GM18951 (cell line): ENCODE data around the gene FUT7.

Experiments
- POLR2A ChIP-seq: IDR thresholded peaks from 4 replicates; pipeline ENCODE4 v1.6.1; 2011; ENCODE audit warnings: mild to moderate bottlenecking; ENCODE audit not compliant: insufficient read length, insufficient read depth; ENCODE audit errors: extremely low read depth
- in situ Hi-C: fragments of 300-500 bp; cut with MboI; formaldehyde crosslinking; loops from one replicate; pipeline ENCODE4 v1.12.0; 2022; ENCODE audit warnings: low sequenced_read_pairs, mixed read lengths, inconsistent platforms; ENCODE audit not compliant: unreplicated experiment

FUT7 gene

DNA sequence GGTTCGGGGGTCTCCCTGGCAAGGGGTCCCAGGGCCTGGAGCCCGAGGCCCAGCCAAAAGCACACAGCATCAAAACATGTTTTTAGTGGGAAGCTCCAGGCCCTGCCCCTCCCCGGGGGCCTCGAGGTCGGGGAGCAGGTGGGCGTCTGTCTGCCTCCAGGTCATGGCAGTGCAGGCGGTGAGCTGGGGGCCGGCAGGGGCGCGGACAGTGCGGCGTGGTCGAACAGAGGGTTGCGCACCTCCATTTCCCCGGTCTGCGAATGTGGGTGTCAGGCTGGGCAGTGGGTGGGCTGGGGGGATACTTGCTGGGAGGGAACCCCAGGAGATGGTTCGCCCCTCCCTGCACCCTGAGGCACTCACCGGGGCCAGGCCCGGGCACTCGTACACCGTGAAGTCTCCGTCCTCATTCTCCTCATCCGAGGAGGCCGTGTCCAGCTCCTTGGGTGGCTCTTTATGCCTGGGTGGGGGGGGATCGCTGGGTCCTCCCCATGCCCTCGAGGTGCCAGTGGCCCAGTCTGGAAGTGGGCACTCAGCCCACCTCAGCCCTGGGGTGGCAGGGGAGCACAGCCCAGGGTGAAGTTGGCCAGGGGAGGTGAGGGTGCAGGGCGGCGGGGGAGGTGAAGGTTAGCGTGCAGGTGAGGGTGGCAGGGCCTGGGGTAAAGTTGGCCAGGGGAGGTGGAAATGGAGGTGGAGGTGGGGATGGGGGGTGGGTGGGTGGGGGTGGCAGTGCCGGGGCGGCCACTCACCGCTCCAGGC is 7.9 kb upstream of the FUT7 start:
- in situ Hi-C loops, result loop anchor here (25.0 kb wide), 1 partner anchor 252 kb away; the partner anchor contains the start of genes CCDC183 and TMEM141
- TF ChIP-seq POLR2A, result no peak

DNA sequence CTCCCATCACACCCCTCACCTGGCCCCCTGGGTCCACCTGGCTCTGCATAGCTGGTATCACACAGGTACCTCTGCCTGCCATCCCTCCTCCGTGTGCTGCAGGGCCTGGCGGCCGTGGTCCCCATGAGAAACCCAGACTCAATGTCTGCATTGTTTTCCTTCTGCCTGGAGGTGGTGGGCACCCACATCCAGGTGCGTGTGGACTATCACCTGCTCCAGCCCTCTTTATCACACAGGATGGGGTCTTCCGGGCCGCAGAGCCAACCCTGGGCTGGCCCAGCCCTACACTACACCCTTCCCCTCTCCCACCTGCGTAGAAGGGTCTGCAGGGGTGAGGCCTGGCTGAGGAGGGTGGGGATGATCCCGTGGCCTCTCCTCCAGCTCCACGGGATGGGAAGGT is 7.0 kb upstream of the FUT7 start:
- TF ChIP-seq POLR2A, result no peak
- in situ Hi-C loops, result loop anchor here (25.0 kb wide), 1 partner anchor 252 kb away; the partner anchor contains the start of genes CCDC183 and TMEM141

DNA sequence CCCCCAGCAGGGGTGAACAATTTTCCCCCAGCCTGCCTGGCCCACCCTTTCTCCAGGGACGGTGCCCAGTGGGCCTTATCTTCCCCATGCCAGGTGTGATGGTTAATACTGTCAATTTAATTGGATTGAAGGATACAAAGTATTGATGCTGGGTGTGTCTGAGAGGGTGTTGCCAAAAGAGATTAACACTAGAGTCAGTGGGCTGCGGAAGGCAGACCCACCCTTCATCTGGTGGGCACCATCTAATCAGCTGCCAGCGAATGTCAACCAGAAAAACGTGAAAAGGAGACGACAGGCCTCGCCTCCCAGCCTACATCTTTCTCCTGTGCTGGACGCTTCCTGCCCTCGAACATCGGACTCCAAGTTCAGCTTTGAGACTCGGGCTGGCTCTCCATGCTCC is 5.6 kb upstream of the FUT7 start:
- TF ChIP-seq POLR2A, result no peak
- in situ Hi-C loops, result loop anchor here (25.0 kb wide), 1 partner anchor 250 kb away; the partner anchor contains the start of genes CCDC183 and TMEM141

DNA sequence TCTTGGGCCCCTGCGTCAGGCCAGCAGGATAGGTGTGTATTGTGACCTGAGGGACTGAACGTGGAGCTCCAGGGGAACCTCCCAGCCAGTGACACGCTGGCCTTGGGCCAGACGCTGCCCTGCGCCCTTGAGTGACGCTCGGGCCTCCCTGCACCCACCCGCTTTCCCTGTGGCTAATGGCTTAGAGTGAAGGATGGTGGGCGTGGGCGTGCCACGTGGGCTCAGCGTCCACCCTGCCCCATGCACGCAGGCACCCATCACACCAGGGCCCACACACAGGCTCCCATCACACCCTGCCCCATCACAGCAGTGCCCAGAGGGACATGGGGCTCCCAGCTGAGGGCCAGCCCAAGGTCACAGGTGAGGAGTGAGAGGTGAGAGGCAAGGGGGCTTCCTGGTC is 5.1 kb upstream of the FUT7 start:
- in situ Hi-C loops, result loop anchor here (25.0 kb wide), 1 partner anchor 250 kb away; the partner anchor contains the start of genes CCDC183 and TMEM141

DNA sequence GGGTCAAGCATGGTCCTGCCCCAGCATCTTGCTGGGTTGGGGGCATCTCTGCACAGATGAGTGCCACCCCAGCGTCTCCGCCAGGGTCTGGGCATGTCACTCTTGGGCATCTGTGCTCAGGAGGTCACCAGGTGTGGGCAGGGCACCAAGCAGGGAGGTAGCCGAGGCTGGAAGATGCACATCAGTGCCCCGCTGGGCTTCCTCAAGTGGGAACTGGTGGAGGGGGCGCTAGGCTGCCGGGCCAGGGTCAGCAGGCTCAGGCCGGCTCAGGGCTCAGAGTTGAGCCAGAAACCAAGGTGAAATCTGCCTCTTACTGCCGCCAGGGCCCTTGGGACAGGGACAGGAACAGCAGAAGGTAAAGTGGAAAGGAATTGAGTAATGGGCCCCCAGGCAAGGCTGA is 4.0 kb upstream of the FUT7 start:
- in situ Hi-C loops, result loop anchor here (25.0 kb wide), 1 partner anchor 249 kb away; the partner anchor contains the start of genes CCDC183 and TMEM141
- TF ChIP-seq POLR2A, result no peak

More for the DNA sequence above, 5.1 kb upstream of the FUT7 start:
- TF ChIP-seq POLR2A, result no peak

DNA sequence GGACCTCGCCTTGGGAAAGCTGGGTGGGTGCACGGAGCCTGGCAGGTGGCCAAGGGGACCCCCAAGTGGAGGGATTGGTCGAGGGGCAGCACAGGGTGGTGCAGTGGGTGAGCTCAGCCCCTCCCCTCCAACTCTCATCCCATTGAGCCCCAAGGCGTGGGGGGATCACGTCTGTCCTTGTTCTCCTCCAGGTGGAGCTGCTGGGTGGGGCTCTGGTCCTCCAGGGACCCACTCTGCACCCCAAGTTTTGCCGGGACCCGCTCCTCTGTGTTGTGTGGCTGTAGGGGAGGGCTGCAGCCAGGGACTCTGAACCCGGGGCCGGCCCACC is 3.6 kb upstream of the FUT7 start:
- TF ChIP-seq POLR2A, result no peak

DNA sequence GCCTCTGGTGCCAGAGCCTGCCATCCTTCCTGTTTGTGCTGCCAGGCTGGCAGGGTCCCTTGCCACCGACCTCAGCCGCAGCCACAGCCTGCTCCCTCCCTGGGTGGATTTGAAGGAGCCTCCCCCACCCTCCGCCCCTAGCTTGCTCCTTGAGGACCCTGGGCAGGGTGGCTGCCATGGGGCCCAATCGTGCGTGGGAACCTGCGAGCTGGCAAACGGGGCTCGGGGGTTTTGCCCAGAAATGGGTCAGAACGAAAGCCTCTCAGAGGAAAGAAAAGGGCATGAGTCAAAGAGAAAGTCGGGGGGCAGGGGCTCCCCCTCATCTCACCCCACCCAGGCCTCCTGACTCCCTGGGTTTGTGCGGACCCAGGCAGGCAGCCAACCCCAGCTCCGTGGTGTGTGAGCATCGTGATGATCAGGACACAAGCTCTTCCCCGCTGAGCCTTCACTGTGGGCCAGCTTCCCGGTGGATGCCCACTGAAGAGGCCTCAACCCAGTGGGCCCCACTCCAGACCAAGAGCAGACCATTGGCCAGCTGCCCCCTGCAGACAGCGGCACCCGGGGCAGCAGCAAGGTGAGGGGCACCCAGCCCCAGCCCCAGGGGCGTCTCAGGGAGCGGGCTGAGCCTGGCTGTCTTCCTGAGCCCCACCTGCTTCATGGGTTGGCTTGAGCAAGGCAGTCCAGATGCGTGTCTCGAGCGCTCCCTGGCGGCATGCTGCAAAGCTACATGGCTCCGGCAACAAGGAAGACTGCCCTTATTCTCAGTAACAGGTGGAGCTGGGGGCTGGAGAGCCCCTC is 3.0 kb upstream of the FUT7 start:
- TF ChIP-seq POLR2A, result no peak
- in situ Hi-C loops, result loop anchor here (25.0 kb wide), 1 partner anchor 248 kb away; the partner anchor contains the start of genes CCDC183 and TMEM141

More for the DNA sequence above, 3.6 kb upstream of the FUT7 start:
- in situ Hi-C loops, result loop anchor here (25.0 kb wide), 1 partner anchor 248 kb away; the partner anchor contains the start of genes CCDC183 and TMEM141

DNA sequence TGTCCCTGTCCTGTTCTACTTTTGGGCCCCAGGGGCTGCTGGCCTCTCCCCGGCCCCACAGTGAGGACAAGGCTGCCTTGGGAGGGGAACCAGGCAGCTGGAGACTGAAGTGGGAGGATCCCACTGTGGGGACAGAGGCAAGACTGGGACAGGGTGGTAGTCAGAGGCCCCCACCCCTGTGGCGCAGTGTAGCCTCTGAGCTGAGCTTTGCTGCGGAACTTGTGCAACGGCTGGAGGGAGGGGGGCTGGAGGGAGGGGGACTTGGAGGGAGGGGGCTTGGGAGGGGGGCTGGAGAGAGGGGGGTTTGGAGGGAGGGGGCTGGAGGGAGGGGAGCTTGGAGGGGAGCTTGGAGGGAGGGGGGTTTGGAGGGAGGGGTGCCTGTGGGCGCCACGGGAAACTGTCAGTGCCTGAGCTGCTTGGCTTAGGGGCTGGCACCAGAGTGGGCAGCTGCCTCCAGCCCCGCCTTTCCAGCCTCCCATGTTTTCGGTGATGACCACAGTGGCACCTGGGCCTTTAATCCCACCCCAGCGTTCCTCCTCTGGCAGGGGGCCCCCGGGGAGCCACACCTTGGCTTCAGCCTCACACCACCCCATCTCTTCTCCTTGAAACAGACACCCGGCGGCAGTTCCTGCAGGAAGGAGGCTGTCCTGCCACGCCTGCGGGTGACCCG is 2.3 kb upstream of the FUT7 start:
- TF ChIP-seq POLR2A, result no peak
- in situ Hi-C loops, result loop anchor here (25.0 kb wide), 1 partner anchor 247 kb away; the partner anchor contains the start of genes CCDC183 and TMEM141

DNA sequence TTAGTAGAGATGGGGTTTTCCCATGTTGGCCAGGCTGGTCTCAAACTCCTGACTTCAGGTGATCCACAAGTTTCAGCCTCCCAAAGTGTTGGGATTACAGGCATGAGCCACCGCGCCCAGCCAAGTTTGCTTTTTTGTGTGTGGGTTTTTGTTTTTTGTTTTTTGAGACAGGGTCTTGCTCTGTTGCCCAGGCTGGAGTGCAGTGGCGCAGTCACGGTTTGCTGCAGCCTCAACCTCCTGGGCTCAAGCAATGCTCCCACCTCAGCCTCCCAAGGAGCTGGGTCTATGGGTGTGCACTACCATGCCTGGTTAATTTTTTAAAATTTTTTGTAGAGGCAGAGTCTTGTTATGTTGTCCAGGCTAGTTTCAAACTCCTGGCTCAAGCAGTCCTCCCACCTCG is 1.6 kb upstream of the FUT7 start:
- in situ Hi-C loops, result loop anchor here (25.0 kb wide), 1 partner anchor 246 kb away; the partner anchor contains the start of genes CCDC183 and TMEM141

DNA sequence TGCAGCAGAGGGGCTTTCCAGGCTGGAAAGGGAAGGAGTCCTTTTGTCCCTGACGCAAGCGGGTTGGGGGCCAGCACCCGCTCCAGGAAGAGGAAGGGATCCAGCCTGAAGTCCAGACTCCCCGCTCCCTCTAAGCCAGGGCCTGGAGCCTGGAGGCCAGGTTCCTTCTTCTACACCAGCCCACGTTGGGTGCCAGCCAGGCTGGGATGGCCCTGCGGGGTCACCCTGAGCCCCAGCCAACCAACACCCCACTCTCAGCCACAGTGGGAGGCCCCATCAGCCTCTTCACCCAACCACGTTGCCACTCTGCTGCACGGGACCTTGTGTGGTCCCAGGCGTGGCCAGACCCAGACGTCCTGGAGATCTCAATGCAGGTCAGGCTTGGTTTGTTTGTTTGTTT is 970 bp upstream of the FUT7 start:
- in situ Hi-C loops, result loop anchor here (25.0 kb wide), 1 partner anchor 246 kb away; the partner anchor contains the start of genes CCDC183 and TMEM141
- no peak for TF ChIP-seq POLR2A

DNA sequence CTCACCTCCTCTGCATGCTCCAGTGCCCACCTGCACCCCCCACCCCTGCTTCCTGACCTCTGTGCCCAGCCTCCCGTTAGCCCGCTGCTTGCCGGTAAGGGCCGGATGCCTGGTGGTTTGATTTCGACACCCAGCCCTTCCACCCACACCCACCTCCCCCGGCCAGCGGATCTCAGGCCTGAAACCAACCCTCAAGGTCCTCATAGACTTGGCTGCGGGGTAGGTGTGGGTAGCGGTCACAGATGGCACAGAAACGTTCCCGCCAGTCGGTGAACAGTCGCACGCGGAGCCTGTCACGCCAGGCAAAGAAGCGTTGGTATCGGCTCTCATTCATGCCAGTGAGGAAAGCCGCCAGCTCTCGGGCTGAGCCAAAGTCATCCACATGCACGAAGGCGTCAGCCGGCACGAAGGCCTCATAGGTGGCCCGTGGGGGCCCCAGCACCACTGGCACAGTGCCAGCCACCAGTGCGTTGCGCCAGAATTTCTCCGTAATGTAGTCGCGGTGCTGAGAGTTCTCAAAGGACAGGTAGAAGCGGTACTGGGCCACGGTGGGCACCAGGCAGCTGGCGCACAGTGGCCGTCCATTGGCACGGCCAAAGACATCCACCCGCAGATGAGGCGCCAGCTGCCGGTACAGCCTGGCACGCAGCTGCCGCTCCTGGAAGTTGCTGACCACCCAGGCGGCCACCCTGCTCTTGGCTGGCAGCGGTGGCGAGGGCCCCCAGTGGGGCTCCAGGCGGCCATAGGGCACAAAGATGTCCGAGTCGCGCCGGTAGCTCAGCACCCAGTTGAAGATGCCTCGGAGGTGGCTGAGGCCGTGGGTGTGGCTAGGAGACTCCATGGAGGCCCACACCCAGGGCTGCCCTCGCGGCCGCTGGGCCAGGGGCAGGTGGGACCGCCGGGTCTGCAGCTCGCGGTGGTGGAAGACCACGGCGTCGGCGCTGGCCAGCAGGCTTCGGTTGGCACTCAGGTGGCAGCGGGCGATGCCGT is 1.1 kb downstream of the FUT7 start:
- TF ChIP-seq POLR2A, result no peak
- in situ Hi-C loops, result loop anchor here (25.0 kb wide), 1 partner anchor 244 kb away; the partner anchor contains the start of genes CCDC183 and TMEM141

DNA sequence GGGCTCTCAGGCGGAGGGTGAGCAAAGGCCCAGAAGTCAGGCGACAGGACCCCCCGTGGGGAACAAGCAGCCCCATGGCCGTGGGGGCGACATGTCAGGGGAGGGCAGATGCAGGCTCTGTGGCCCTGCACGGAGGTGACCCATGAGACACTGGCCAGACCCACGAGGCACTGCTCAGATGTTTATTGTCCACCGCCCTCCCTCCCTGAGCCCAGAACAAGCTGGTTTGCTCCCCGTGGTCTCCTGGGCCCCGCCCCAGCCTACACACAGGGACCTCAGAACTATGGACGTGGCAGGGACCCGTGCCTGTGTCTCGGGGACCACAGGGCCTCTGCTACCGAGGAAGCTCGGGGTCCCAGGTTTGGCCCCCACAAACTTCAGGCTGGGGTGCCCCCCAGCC is 1.9 kb downstream of the FUT7 start:
- TF ChIP-seq POLR2A, result no peak
- in situ Hi-C loops, result loop anchor here (25.0 kb wide), 1 partner anchor 243 kb away; the partner anchor contains the start of genes CCDC183 and TMEM141
